ENCODE results near the gene TAS2R1.

- TF ChIP-seq CTCF (IDR thresholded peaks at IDR 0.05; ENCODE audit: insufficient read depth, low read depth, low read length) (no peak), EZH2 (IDR thresholded peaks at IDR 0.05; ENCODE audit: insufficient read depth, low read length) (no peak)
Observed at GRCh38 chr5:9610969-9611368, 19.2 kb downstream of the TAS2R1 start.
